NT2/D1 (cell line): ENCODE results near the gene GREM1.

ENCODE experiments used
- DNase-seq: peaks from one replicate; pipeline ENCODE4 v3.0.0-alpha.2; 2011; ENCODE audit warnings: low read depth, low spot score
- H3K27me3 ChIP-seq: 2 replicates; pipeline ENCODE4 v1.6.0; 2011; ENCODE audit warnings: mild to moderate bottlenecking; ENCODE audit not compliant: insufficient read length, insufficient read depth
- H3K36me3 ChIP-seq: 2 replicates; pipeline ENCODE4 v1.6.1; 2011; ENCODE audit warnings: mild to moderate bottlenecking, low read length, mixed read lengths; ENCODE audit not compliant: insufficient read depth, insufficient read length
- H3K4me1 ChIP-seq: 2 replicates; pipeline ENCODE4 v1.5.1; 2011; ENCODE audit not compliant: insufficient read depth, insufficient read length
- H3K4me3 ChIP-seq: 2 replicates; pipeline ENCODE4 v1.5.1; 2011; ENCODE audit warnings: low read depth; ENCODE audit not compliant: insufficient read length
- H3K9ac ChIP-seq: 2 replicates; pipeline ENCODE4 v1.6.0; 2011; ENCODE audit warnings: low read depth; ENCODE audit not compliant: insufficient read length
- H3K9me3 ChIP-seq: 2 replicates; pipeline ENCODE4 v1.5.1; 2011; ENCODE audit warnings: mild to moderate bottlenecking, low read length; ENCODE audit not compliant: insufficient read depth
- SUZ12 ChIP-seq: IDR thresholded peaks from 2 replicates; pipeline ENCODE4 v1.6.1; 2011; ENCODE audit not compliant: insufficient read length, insufficient read depth; ENCODE audit errors: extremely low read depth
- YY1 ChIP-seq: IDR thresholded peaks from 2 replicates; pipeline ENCODE4 v1.6.1; 2011; ENCODE audit not compliant: insufficient read length, insufficient read depth
- ZNF274 ChIP-seq: IDR thresholded peaks from 2 replicates; pipeline ENCODE4 v1.6.1; 2011; ENCODE audit warnings: mild to moderate bottlenecking, low read depth, low read length

The GREM1 gene

GRCh38 chr15:32717426-32718226 is at the start of gene GREM1:
TSS of gene GREM1 (plus strand) at chr15:32718004. CDS start at chr15:32730691, 12,687 bp downstream.
- TF ChIP-seq SUZ12 (no peak), ZNF274 (no peak), YY1 (no peak)

GRCh38 chr15:32668942-32669341 is 48.9 kb upstream of the GREM1 start:
- no peaks in the 10 kb centered on the region for H3K27me3 ChIP-seq
- H3K9ac ChIP-seq, result no peak overlapping the region
- no peaks in the 10 kb centered on the region for H3K9me3 ChIP-seq
- no peak for TF ChIP-seq SUZ12
- TF ChIP-seq ZNF274, result no peak
- no peak for TF ChIP-seq YY1
- H3K4me3 ChIP-seq, result no peak overlapping the region
- H3K36me3 ChIP-seq, result no peaks in the 10 kb centered on the region
- DNase-seq, result peak; percentile 76
- H3K4me1 ChIP-seq, result peaks cover 7% of the 10 kb centered on the region

More at GRCh38 chr15:32717426-32718226, at the start of gene GREM1:
- no peaks in the 10 kb centered on the region for H3K9me3 ChIP-seq
- H3K27me3 ChIP-seq, result peaks cover 64% of the 10 kb centered on the region
- H3K4me1 ChIP-seq, result no peaks in the 10 kb centered on the region
- peak within 1 kb of the TSS; percentile 32 for H3K9ac ChIP-seq
- no peak for DNase-seq
- peaks cover 2% of the 10 kb centered on the region for H3K36me3 ChIP-seq
- H3K4me3 ChIP-seq, result peak within 1 kb of the TSS; percentile 66

GRCh38 chr15:32669896-32670611 is 47.8 kb upstream of the GREM1 start:
- TF ChIP-seq SUZ12 (no peak), YY1 (no peak), ZNF274 (no peak)
- Histone ChIP-seq H3K4me1 (peaks cover 7% of the 10 kb centered on the region), H3K9me3 (no peaks in the 10 kb centered on the region), H3K4me3 (no peak overlapping the region), H3K9ac (no peak overlapping the region), H3K36me3 (no peaks in the 10 kb centered on the region), H3K27me3 (no peaks in the 10 kb centered on the region)
- no peak for DNase-seq

- Histone ChIP-seq H3K4me1 (peaks cover 7% of the 10 kb centered on the region), H3K9me3 (no peaks in the 10 kb centered on the region), H3K9ac (no peak overlapping the region), H3K4me3 (no peak overlapping the region), H3K27me3 (no peaks in the 10 kb centered on the region), H3K36me3 (no peaks in the 10 kb centered on the region)
- TF ChIP-seq ZNF274 (no peak), SUZ12 (no peak), YY1 (no peak)
- DNase-seq, result no peak
Observed at GRCh38 chr15:32670623-32671022, 47.2 kb upstream of the GREM1 start.

- DNase-seq, result no peak
- H3K9me3 ChIP-seq, result no peaks in the 10 kb centered on the region
Observed at GRCh38 chr15:32671339-32672325, 46.2 kb upstream of the GREM1 start.

GRCh38 chr15:32674681-32675080 is 43.1 kb upstream of the GREM1 start:
- Histone ChIP-seq H3K36me3 (no peaks in the 10 kb centered on the region), H3K4me1 (peaks cover 2% of the 10 kb centered on the region), H3K9me3 (no peaks in the 10 kb centered on the region), H3K27me3 (no peaks in the 10 kb centered on the region), H3K4me3 (no peak overlapping the region), H3K9ac (no peak overlapping the region)
- DNase-seq, result no peak
- no peak for TF ChIP-seq SUZ12
- TF ChIP-seq ZNF274, result no peak
- TF ChIP-seq YY1, result no peak

More at GRCh38 chr15:32671339-32672325, 46.2 kb upstream of the GREM1 start:
- no peaks in the 10 kb centered on the region for H3K36me3 ChIP-seq
- H3K9ac ChIP-seq, result no peak overlapping the region
- no peak overlapping the region for H3K4me3 ChIP-seq
- no peak for TF ChIP-seq YY1
- no peak for TF ChIP-seq SUZ12
- TF ChIP-seq ZNF274, result no peak
- H3K4me1 ChIP-seq, result peaks cover 7% of the 10 kb centered on the region
- no peaks in the 10 kb centered on the region for H3K27me3 ChIP-seq

- Histone ChIP-seq H3K9ac (no peak overlapping the region), H3K4me1 (peaks cover 2% of the 10 kb centered on the region), H3K27me3 (no peaks in the 10 kb centered on the region), H3K9me3 (no peaks in the 10 kb centered on the region), H3K36me3 (no peaks in the 10 kb centered on the region), H3K4me3 (no peak overlapping the region)
- TF ChIP-seq YY1, result no peak
- TF ChIP-seq SUZ12, result no peak
- TF ChIP-seq ZNF274, result no peak
- DNase-seq, result no peak
Observed at GRCh38 chr15:32675466-32675865, 42.3 kb upstream of the GREM1 start.
